AG20443 (cell line): Measurements from ENCODE around the gene AKAP8L.
A peak's percentile ranks its signal among the peaks of the same experiment; 100 is the strongest.
"Not testable (repeated sequence)": the region's sequence is repeated elsewhere in the genome, so short reads cannot be mapped to it uniquely, and the experiment has no call there.

Experiments
- DNase-seq: peaks from one replicate; pipeline ENCODE4 v3.0.0; 2012; ENCODE audit warnings: low spot score, mixed read lengths

AKAP8L gene

GRCh38 chr19:15352535-15352934 lies 66.3 kb downstream of the AKAP8L start:
- DNase-seq = not testable (repeated sequence)

GRCh38 chr19:15341328-15341727 lies 77.5 kb downstream of the AKAP8L start:
- DNase-seq = not testable (repeated sequence)

- no peak for DNase-seq
These were observed 78.7 kb downstream of the AKAP8L start for GRCh38 chr19:15340086-15340485.

- peak; percentile 67 for DNase-seq
These were observed 81.6 kb downstream of the AKAP8L start for GRCh38 chr19:15337202-15337601.

DNA sequence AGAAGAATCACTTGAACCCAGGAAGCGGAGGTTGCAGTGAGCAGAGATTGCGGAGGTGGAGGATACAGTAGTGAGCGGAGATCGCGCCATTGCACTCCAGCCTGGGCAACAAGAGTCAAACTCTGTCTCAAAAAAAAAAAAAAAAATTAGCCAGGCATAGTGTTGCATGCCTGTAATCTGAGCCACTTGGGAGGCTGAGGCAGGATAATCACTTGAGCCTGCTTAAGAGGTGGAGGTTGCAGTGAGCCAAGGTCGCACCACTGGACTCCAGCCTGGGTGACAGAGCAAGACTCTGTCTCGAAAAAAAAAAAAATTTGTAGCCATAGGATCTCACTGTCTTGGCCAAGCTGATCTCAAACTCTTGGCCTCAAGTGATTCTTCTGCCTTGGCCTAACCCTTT lies 82.8 kb downstream of the AKAP8L start:
- DNase-seq = not testable (repeated sequence)

DNA sequence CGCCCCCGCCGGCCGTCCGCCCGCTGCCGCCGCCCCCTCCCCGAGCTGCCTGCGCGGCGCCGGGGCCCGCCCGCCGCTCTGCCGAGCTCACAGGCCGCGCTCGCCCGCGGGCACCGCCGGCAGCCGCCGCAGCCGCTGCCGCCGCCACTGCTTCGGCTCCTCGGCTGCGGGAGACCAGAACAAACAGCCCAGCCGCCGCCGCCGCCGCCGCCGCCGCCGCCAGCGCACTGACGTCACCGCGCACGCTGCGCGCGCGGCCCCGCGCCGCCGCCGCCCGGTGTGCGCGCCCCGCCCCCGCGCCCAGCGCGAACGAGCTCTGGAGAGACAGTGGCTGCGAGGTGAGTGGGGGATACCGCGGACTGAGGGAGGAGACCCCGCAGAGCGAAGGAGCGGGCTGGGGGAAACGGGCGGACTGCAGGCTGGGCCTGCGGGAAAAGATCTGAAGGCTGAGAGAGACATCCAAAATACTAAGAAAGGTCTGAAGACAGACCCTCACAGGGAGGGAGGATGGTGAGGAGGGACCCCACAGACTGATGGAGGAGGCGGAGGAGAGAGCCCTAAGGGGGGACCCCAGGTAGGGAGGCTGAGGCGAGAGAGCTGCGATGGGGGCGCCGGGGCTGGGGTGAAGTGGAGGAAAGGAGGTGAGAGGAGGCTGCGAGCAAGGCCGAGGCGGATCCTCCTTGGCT lies 86.3 kb downstream of the AKAP8L start, which contains the start of gene BRD4:
TSS of gene BRD4 (minus strand) at position 229 of the 686 bp plus-strand sequence. CDS start 59,440 bp downstream, outside the sequence.
- DNase-seq = peak; percentile 96

DNA sequence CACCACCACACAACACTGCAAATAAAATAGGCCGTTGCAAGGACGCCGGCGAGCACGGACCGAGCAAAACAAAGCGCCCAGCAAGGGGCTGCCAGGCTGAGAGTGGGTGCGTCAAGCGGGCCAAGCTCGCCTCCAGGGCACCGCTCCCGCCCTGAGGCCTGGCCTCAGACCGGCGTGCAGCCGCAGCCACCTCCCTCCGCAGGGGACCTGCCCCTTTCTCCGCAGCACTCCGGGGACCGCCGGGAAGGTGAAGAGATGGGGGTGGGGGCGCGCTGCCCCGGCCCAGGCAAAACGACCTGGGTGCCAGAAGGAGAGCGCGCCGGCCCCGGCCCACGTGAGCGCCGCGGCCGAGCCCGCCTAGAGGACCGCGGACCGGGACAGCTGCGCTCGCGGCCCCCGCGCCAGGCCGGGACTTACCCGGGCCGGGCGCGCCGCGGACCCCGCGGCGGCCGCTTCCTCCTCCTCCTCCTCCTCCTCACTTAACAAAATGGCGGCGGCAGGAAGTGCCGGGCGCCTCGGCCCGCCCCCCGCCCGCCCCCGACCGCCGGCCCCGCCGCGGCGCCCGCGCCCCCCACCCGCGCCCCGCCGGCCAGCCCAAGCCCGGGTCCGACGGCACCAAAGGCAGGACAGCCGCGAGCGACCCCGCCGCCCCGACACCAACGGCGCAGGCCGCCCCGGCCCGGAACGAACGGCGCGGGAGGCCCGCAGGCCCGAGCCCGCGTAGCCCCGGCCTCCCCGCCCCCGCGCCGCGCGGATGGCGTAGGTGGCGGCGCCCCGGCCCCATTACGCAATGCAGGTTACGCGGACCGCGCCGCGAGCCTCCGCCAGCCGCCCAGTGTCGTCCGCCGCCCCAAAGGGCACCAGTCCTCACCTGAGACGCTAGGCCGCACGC lies 87.1 kb downstream of the AKAP8L start:
- peak; percentile 75 for DNase-seq

DNA sequence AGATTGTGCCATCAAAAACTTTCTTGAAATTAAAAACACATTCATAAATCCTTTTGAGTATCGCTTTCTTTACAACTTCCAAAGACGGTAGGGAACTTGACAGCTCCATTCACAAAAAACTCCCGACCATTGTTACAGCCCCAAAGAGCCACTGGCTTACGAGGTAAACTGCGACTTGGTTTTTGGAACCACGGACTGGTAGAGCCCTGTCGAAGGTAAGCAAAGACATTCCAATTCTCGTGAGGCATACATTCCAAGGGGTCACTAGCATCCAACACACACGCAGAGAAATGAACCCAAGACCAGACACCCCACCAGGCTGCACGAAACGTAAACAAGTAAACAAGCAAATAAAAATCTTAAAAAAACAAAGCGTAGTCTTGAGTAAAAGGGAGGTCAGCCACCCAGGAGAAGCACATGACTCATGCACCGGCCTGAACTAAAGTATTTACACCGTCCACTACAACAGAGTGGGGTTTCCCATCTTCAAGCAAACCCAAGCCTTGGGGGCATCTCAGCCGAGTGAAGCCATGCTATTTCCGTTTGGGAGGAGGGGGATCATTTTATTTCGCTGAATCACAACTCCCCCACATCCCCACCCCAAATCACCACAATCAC lies 87.9 kb downstream of the AKAP8L start:
- DNase-seq = peak; percentile 72
